ENCODE data around the gene OTULINL.

OTULINL gene

GRCh38 chr5:14595891-14596290 lies 14.3 kb downstream of the OTULINL start:
- TF ChIP-seq CSRNP3 (CRISPR knock-in tag; IDR thresholded peaks at IDR 0.05) (no peak), ARNTL (CRISPR knock-in tag; IDR thresholded peaks at IDR 0.05; ENCODE audit: borderline replicate concordance, low read depth) (no peak), ZNF8 (CRISPR knock-in tag; IDR thresholded peaks at IDR 0.05) (no peak), CREB5 (CRISPR knock-in tag; IDR thresholded peaks at IDR 0.05; ENCODE audit: low read depth) (no peak), CSDC2 (CRISPR knock-in tag; IDR thresholded peaks at IDR 0.05) (no peak)
- ATAC-seq, result no peak

GRCh38 chr5:14597080-14597479 lies 15.5 kb downstream of the OTULINL start:
- TF ChIP-seq ZC3H10 (CRISPR knock-in tag; IDR thresholded peaks at IDR 0.05) (no peak), CSDC2 (CRISPR knock-in tag; IDR thresholded peaks at IDR 0.05) (no peak), ZNF70 (CRISPR knock-in tag; IDR thresholded peaks at IDR 0.05) (no peak), ESRRG (CRISPR knock-in tag; IDR thresholded peaks at IDR 0.05) (no peak)
- no peak for ATAC-seq

GRCh38 chr5:14598225-14598624 lies 16.6 kb downstream of the OTULINL start:
- TF ChIP-seq PPARA (CRISPR knock-in tag; IDR thresholded peaks at IDR 0.05; ENCODE audit: borderline replicate concordance), result no peak
- no peak for TF ChIP-seq CSRNP3 (CRISPR knock-in tag; IDR thresholded peaks at IDR 0.05)
- TF ChIP-seq RARB (CRISPR knock-in tag; IDR thresholded peaks at IDR 0.05), result no peak
- no peak for TF ChIP-seq GLIS3 (CRISPR knock-in tag; IDR thresholded peaks at IDR 0.05)
- no peak for TF ChIP-seq ESRRG (CRISPR knock-in tag; IDR thresholded peaks at IDR 0.05)
- no peak for TF ChIP-seq CREB5 (CRISPR knock-in tag; IDR thresholded peaks at IDR 0.05; ENCODE audit: low read depth)
- no peak for TF ChIP-seq ZFP30 (CRISPR knock-in tag; IDR thresholded peaks at IDR 0.05)
- TF ChIP-seq SNAI2 (CRISPR knock-in tag; IDR thresholded peaks at IDR 0.05), result no peak
- no peak for TF ChIP-seq BACH2 (CRISPR knock-in tag; IDR thresholded peaks at IDR 0.05; ENCODE audit: borderline replicate concordance)
- TF ChIP-seq ZC3H10 (CRISPR knock-in tag; IDR thresholded peaks at IDR 0.05), result no peak
- no peak for TF ChIP-seq ZNF70 (CRISPR knock-in tag; IDR thresholded peaks at IDR 0.05)
- TF ChIP-seq CSDC2 (CRISPR knock-in tag; IDR thresholded peaks at IDR 0.05), result no peak
- no peak for TF ChIP-seq TCF4 (CRISPR knock-in tag; IDR thresholded peaks at IDR 0.05; ENCODE audit: borderline replicate concordance)
- no peak for TF ChIP-seq PATZ1 (CRISPR knock-in tag; IDR thresholded peaks at IDR 0.05; ENCODE audit: borderline replicate concordance)
- TF ChIP-seq POU6F1 (CRISPR knock-in tag; IDR thresholded peaks at IDR 0.05; ENCODE audit: borderline replicate concordance, low read depth), result no peak
- TF ChIP-seq TOX (CRISPR knock-in tag; IDR thresholded peaks at IDR 0.05; ENCODE audit: borderline replicate concordance), result no peak
- no peak for TF ChIP-seq ZNF565 (CRISPR knock-in tag; conservative IDR thresholded peaks at IDR 0.05; ENCODE audit: low read depth)
- no peak for ATAC-seq

All from SK-N-SH treated with all-trans-retinoic acid at 6 μM for 48 hours (cell line).